ENCODE data around the gene TNFRSF12A.
"Not testable (repeated sequence)": the region's sequence is repeated elsewhere in the genome, so short reads cannot be mapped to it uniquely, and the experiment has no call there.

TNFRSF12A gene

DNA sequence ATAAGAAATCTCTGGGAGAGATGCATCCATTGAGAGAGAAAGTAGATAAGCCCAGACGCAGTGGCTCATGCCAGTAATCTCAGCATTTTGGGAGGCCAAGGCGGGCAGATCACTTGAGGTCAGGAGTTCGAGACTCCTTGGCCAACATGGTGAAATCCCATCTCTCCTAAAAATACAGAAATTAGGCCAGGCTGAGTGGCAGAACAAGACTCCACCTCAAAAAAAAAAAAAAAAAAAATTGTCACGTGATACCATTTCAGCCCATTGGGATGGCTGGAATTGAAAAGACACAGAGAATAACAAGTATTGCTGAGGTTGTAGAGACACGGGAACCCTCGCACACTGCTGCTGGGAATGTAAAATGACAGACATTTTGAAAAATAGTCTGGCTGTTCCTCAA is 42.4 kb downstream of the TNFRSF12A start:
- Histone ChIP-seq H3K27ac (ENCODE audit: low read depth, low read length) (no peak overlapping the region), H3K4me3 (ENCODE audit: low read length) (no peak overlapping the region), H3K4me1 (ENCODE audit: insufficient read depth, low read length) (peaks cover 8% of the 10 kb centered on the region; the same call in 1 of the 2 replicates), H3K36me3 (ENCODE audit: insufficient read depth, low read length) (no peaks in the 10 kb centered on the region), H3K27me3 (ENCODE audit: insufficient read depth, low read length) (peaks cover 9% of the 10 kb centered on the region; the same call in 1 of the 2 replicates), H3K9ac (ENCODE audit: low read depth, low read length) (no peak overlapping the region), H3K9me3 (ENCODE audit: insufficient read depth, low read depth, low read length) (no peaks in the 10 kb centered on the region)
- 87% methylated on average over 6 of the region's 6 CpGs for WGBS

DNA sequence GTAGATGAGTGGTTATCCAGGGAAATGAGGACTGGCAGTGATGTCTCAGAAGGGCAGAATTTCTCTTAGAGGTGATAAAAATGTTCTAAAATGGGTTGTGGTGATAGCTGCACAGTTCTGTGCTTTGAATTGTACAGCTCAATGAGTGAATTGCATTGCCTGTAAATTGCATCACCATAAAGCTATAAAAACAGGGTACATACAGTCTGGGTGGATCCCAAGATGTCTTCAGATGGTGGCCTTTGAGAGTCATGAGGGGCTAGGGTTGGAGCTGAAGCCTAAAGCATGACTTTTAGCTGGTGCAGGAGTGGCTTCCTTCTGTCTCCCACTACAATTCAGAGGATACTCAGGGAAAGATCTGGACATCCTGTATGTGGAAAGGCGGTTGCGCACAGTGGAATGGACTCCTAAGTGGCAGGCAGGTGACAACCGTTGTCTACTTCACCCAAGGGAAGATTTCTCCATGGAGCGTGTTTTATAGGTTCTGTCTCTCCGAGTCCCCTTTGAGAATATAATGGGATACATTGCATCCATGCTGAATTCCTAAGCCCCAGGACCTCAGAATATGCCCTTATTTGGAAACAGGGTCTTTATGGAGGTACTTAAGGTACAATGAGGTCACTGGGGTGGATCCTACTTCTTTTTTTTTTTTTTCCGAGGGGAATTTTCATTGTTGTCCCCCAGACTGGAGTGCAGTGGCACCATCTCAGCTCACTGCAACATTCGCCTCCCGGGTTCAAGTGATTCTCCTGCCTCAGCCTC is 43.6 kb downstream of the TNFRSF12A start:
- Histone ChIP-seq H3K9me3 (ENCODE audit: insufficient read depth, low read depth, low read length) (no peaks in the 10 kb centered on the region), H3K27me3 (ENCODE audit: insufficient read depth, low read length) (no peaks in the 10 kb centered on the region), H3K9ac (ENCODE audit: low read depth, low read length) (peak overlapping the region; percentile 59; the same call in 1 of the 2 replicates), H3K27ac (ENCODE audit: low read depth, low read length) (peak overlapping the region; percentile 70; the same call in 1 of the 2 replicates), H3K4me3 (ENCODE audit: low read length) (no peak overlapping the region), H3K4me1 (ENCODE audit: insufficient read depth, low read length) (peaks cover 8% of the 10 kb centered on the region; the same call in 1 of the 2 replicates), H3K36me3 (ENCODE audit: insufficient read depth, low read length) (no peaks in the 10 kb centered on the region)
- WGBS: 90% methylated on average over 8 of the region's 8 CpGs

DNA sequence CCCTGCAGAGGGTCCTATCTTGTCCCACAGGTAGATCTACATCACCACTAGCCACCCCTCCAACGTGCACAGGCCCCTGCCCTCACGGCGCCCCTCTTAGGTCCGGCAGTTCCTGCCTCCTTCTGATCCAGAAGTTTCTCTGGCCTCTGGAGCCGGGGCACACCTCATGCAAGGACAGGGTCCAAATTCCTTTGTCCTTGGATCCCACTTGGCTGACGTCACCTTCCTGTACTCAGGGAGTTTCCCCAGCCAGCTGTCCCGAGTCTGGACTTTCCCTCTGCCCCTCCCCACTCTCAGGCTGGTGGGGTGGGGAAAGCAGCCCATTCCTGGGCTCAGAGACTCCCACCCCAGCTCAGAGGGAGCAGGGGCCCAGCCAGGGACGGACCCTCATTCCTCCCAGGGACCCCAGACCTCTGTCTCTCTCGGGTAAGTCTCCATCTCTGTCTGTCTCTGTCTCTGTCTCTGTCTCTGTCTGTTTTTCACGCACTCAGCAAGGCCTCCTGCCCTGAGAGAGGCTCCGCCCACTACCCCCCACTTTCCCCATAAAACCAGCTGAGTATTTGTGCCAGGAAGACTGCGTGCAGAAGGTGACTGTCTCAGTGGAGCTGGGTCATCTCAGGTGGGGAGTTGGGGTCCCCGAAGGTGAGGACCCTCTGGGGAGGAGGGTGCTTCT is 45.0 kb downstream of the TNFRSF12A start, which contains the start of gene IL32:
IL32 (plus strand) TSS at position 572 of the 673 bp plus-strand sequence. CDS start 172 bp downstream, outside the sequence.
- Histone ChIP-seq H3K4me3 (ENCODE audit: low read length) (no peak within 1 kb of the TSS), H3K9ac (ENCODE audit: low read depth, low read length) (peak within 1 kb of the TSS; percentile 26; the same call in 1 of the 2 replicates)

DNA sequence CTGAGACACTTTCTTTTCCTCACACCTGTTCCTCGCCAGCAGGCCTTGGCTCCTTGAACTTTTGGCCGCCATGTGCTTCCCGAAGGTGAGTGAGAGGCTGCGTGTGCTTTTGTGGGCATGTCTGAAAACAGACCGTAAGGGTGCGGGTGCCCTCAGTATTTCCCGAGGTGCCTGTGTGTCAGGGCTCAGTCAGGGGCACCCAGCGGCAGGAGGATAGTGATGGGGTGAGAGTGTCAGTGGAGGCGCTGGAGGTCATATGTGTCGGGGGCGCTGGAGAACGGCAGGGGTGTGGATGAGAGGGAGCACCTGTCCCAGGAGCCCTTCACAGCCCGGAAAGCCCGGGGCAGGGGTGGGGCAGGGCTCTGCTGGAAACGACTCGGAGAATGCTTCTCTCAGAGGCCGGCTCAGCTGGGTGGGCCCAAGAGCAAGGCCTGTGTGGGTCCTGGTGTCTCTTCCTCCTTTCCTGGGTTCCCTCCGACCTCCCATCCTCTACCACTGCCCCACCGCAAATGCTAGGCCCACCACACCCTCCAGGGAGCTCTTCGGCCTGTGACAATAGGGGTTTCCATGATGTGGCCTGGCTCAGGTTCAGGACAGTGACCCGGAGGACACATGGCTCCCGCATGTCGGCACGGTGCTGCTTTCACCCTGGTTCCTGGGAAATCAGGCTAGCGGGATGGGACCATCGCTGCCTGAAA is 45.7 kb downstream of the TNFRSF12A start:
- Histone ChIP-seq H3K27ac (ENCODE audit: low read depth, low read length) (no peak overlapping the region), H3K36me3 (ENCODE audit: insufficient read depth, low read length) (no peaks in the 10 kb centered on the region), H3K9ac (ENCODE audit: low read depth, low read length) (no peak overlapping the region), H3K4me3 (ENCODE audit: low read length) (no peak overlapping the region), H3K9me3 (ENCODE audit: insufficient read depth, low read depth, low read length) (no peaks in the 10 kb centered on the region), H3K27me3 (ENCODE audit: insufficient read depth, low read length) (no peaks in the 10 kb centered on the region), H3K4me1 (ENCODE audit: insufficient read depth, low read length) (peaks cover 4% of the 10 kb centered on the region; the same call in 1 of the 2 replicates)
- WGBS: 91% methylated on average over 26 of the region's 26 CpGs

More for the DNA sequence above, 45.0 kb downstream of the TNFRSF12A start, which contains the start of gene IL32:
- Histone ChIP-seq H3K36me3 (ENCODE audit: insufficient read depth, low read length) (no peaks in the 10 kb centered on the region), H3K9me3 (ENCODE audit: insufficient read depth, low read depth, low read length) (no peaks in the 10 kb centered on the region), H3K4me1 (ENCODE audit: insufficient read depth, low read length) (peaks cover 4% of the 10 kb centered on the region; the same call in 1 of the 2 replicates), H3K27ac (ENCODE audit: low read depth, low read length) (no peak within 1 kb of the TSS), H3K27me3 (ENCODE audit: insufficient read depth, low read length) (no peaks in the 10 kb centered on the region)
- WGBS: 75% methylated on average over 13 of the region's 13 CpGs

DNA sequence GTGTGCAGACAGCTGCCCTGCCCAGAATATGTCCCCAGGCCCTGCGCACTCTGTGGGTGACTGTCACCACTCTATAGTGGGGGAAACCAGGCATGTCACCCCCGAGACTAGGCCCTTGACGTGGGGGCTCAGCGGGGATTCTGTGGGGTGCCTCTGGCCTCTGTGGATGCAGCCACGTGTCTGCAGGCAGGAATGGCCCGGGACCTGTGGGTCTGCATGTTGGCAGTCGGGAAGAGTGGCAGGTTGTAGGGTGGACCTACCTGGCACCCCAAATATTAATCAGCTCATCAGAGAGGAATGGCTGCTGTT is 46.2 kb downstream of the TNFRSF12A start:
- Histone ChIP-seq H3K4me3 (ENCODE audit: low read length) (no peak overlapping the region), H3K36me3 (ENCODE audit: insufficient read depth, low read length) (no peaks in the 10 kb centered on the region), H3K4me1 (ENCODE audit: insufficient read depth, low read length) (peaks cover 4% of the 10 kb centered on the region; the same call in 1 of the 2 replicates), H3K27me3 (ENCODE audit: insufficient read depth, low read length) (no peaks in the 10 kb centered on the region), H3K9ac (ENCODE audit: low read depth, low read length) (no peak overlapping the region), H3K9me3 (ENCODE audit: insufficient read depth, low read depth, low read length) (no peaks in the 10 kb centered on the region), H3K27ac (ENCODE audit: low read depth, low read length) (no peak overlapping the region)
- 91% methylated on average over 7 of the region's 7 CpGs for WGBS

DNA sequence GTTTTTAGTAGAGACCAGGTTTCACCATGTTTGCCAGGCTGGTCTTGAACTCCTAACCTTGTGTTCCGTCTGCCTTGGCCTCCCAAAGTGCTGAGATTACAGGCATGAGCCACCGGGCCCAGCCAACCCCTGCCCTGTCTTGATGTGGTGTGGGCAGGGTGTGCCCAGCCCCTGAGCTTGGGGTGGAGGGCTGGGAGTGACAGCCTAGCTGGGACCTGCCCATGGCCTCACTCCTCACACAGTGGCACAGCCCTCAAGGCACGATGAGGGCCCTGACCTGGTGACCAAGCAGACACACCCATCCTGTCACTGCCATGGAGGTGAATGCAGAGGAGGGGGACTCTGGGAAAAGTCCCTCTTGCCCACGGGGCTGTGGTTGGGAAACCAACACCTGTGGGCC is 48.3 kb downstream of the TNFRSF12A start:
- WGBS: 95% methylated on average over 4 of the region's 4 CpGs
- H3K4me1 ChIP-seq (ENCODE audit: insufficient read depth, low read length): peaks cover 4% of the 10 kb centered on the region; the same call in 1 of the 2 replicates

DNA sequence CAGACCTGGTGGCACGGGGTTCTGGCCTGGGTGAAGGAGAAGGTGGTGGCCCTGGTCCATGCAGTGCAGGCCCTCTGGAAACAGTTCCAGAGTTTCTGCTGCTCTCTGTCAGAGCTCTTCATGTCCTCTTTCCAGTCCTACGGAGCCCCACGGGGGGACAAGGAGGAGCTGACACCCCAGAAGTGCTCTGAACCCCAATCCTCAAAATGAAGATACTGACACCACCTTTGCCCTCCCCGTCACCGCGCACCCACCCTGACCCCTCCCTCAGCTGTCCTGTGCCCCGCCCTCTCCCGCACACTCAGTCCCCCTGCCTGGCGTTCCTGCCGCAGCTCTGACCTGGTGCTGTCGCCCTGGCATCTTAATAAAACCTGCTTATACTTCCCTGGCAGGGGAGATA is 49.0 kb downstream of the TNFRSF12A start:
- H3K9me3 ChIP-seq (ENCODE audit: insufficient read depth, low read depth, low read length); H3K27ac ChIP-seq (ENCODE audit: low read depth, low read length); H3K36me3 ChIP-seq (ENCODE audit: insufficient read depth, low read length); H3K4me1 ChIP-seq (ENCODE audit: insufficient read depth, low read length); H3K27me3 ChIP-seq (ENCODE audit: insufficient read depth, low read length); H3K4me3 ChIP-seq (ENCODE audit: low read length); H3K9ac ChIP-seq (ENCODE audit: low read depth, low read length): not testable (repeated sequence)
- 94% methylated on average over 10 of the region's 11 CpGs for WGBS

More for the DNA sequence above, 48.3 kb downstream of the TNFRSF12A start:
- Histone ChIP-seq H3K9me3 (ENCODE audit: insufficient read depth, low read depth, low read length) (no peaks in the 10 kb centered on the region), H3K27me3 (ENCODE audit: insufficient read depth, low read length) (no peaks in the 10 kb centered on the region), H3K9ac (ENCODE audit: low read depth, low read length) (no peak overlapping the region), H3K36me3 (ENCODE audit: insufficient read depth, low read length) (no peaks in the 10 kb centered on the region), H3K27ac (ENCODE audit: low read depth, low read length) (no peak overlapping the region), H3K4me3 (ENCODE audit: low read length) (no peak overlapping the region)

DNA sequence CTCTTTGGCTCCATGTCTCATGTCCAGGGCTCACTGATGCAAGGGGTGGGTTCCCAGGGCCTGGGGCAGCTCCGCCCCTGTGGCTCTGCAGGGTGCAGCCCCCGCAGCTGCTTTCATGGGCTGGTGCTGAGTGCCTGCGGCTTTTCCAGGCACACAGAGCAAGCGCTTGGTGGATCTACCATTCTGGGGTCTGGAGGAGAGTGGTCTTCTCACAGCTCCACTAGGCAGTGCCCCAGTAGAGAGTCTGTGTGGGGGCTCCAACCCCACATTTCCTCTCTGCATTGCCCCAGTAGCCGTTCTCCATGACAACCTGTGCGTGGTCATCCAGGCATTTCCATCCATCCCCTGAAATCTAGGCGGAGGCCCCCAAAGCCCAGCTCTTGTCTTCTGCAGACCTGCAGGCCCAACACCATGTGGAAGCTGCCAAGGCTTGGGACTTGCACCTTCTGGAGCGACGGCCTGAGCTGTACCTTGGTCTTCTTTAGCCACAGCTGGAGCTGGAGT is 50.5 kb downstream of the TNFRSF12A start:
- Histone ChIP-seq H3K9ac (ENCODE audit: low read depth, low read length) (no peak overlapping the region), H3K4me1 (ENCODE audit: insufficient read depth, low read length) (0 out of 2 replicates have a peak, but pooled peaks cover 2% of the 10 kb centered on the region), H3K27me3 (ENCODE audit: insufficient read depth, low read length) (no peaks in the 10 kb centered on the region), H3K4me3 (ENCODE audit: low read length) (no peak overlapping the region), H3K27ac (ENCODE audit: low read depth, low read length) (no peak overlapping the region), H3K9me3 (ENCODE audit: insufficient read depth, low read depth, low read length) (no peaks in the 10 kb centered on the region), H3K36me3 (ENCODE audit: insufficient read depth, low read length) (no peaks in the 10 kb centered on the region)
- 86% methylated on average over 9 of the region's 9 CpGs for WGBS

DNA sequence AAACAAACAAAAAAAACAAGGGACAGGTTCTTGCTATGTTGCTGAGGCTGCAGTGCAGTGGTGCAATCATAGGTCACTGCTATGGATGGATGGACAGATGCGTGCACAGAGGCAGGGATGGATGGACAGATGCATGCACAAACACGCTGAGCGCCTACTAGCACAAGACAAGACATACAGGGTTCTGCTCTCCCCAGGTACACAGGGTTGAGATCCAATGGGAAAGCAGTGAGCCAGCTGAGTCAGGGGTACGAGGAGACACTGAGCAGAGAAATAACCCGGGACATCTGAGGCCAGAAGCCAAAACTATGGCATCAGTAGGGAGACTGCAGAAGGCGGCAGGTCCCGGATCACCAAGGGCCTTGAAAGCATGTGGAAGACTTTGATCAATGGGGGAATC is 51.5 kb downstream of the TNFRSF12A start:
- Histone ChIP-seq H3K36me3 (ENCODE audit: insufficient read depth, low read length) (no peaks in the 10 kb centered on the region), H3K4me1 (ENCODE audit: insufficient read depth, low read length) (0 out of 2 replicates have a peak, but pooled peaks cover 2% of the 10 kb centered on the region), H3K9me3 (ENCODE audit: insufficient read depth, low read depth, low read length) (no peaks in the 10 kb centered on the region), H3K27me3 (ENCODE audit: insufficient read depth, low read length) (no peaks in the 10 kb centered on the region), H3K4me3 (ENCODE audit: low read length) (no peak overlapping the region), H3K27ac (ENCODE audit: low read depth, low read length) (no peak overlapping the region), H3K9ac (ENCODE audit: low read depth, low read length) (no peak overlapping the region)
- WGBS: 89% methylated on average over 7 of the region's 7 CpGs

All from HUES64 (cell line).